B cell (primary cell): ENCODE data around the gene KLK6.

Source experiments
- EZH2 ChIP-seq: IDR thresholded peaks from 2 replicates; pipeline ENCODE4 v1.6.1; 2012; ENCODE audit warnings: borderline replicate concordance, low read depth, mild to moderate bottlenecking, moderate library complexity, low read length; ENCODE audit not compliant: insufficient read depth, poor library complexity, severe bottlenecking
- TF ChIP-seq, protein P1 (sequence below): fragments of 200-600 bp; IDR thresholded peaks from one replicate; pipeline ENCODE4 v1.8.0; 2022; ENCODE audit warnings: antibody characterized with exemption, mild to moderate bottlenecking

DNA sequence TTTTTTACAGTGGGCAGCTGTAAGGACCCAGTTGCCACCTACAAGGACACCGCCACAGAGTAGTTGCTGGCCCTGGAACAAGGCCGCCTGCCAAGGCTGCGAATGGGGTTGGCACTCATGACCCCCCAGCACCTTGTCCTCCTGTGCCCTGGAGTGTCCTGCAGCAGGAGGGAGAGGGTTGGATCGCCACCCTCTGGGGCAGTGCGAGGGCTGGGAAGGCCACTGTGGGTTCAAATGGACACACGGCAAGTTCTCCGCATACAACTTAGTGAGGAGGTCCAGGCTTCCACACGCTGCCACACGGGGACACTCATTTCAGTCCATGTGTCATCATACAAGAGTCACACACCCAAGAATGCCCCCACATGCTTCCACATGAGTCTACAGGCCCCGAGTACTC is 31.0 kb upstream of the KLK6 start:
- TF ChIP-seq, protein P1, sequence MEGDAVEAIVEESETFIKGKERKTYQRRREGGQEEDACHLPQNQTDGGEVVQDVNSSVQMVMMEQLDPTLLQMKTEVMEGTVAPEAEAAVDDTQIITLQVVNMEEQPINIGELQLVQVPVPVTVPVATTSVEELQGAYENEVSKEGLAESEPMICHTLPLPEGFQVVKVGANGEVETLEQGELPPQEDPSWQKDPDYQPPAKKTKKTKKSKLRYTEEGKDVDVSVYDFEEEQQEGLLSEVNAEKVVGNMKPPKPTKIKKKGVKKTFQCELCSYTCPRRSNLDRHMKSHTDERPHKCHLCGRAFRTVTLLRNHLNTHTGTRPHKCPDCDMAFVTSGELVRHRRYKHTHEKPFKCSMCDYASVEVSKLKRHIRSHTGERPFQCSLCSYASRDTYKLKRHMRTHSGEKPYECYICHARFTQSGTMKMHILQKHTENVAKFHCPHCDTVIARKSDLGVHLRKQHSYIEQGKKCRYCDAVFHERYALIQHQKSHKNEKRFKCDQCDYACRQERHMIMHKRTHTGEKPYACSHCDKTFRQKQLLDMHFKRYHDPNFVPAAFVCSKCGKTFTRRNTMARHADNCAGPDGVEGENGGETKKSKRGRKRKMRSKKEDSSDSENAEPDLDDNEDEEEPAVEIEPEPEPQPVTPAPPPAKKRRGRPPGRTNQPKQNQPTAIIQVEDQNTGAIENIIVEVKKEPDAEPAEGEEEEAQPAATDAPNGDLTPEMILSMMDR, result no peak
- no peak for TF ChIP-seq EZH2
